ENCODE results near the gene BRICD5.

The BRICD5 gene

GRCh38 chr16:2178321-2179106 is 32.1 kb downstream of the BRICD5 start:
- no peak for DNase-seq

DNA sequence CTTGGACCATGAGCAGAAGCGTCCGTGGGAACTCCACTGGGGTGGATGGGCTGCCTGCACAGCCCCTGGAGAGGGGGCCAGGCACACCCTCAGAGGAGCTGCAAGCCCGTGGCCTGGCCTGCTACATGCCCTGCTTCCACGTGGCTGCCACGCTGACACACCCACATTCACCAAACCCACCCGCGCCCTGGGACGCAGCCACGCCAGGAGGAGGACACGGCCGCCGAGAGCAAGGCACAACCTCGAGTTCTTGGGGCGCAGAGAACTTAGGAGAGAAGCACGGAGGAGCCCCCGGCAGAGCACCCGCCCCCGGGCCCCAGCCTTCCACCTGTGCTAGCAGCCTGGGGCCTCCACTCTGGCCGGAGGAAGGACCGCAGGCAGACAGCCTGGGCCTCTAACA is 33.1 kb downstream of the BRICD5 start:
- no peak for DNase-seq

DNA sequence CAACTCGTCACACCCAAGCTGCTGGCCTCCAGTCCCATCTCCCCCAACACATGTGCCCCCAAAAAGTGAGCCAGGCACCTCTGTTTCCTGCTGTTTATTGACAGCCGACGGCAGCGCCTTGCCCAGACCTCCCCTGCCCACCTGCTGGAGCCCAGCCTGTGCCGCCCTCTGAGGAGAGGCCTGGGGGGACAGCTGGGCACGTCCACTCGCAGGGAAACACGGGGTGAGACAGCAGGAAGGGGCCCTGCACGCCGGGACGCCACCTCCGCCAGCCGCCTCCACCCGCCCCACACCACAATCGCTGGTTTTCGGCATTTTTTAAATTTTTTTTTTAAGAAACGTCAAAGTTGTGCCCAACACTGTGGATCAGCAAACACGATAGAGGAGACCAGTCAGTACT is 33.6 kb downstream of the BRICD5 start:
- no peak for DNase-seq

GRCh38 chr16:2176047-2176446 is 34.6 kb downstream of the BRICD5 start:
- DNase-seq, result no peak

- no peak for DNase-seq
Measured at GRCh38 chr16:2175454-2175853, 35.2 kb downstream of the BRICD5 start.

GRCh38 chr16:2174396-2175131 is 36.1 kb downstream of the BRICD5 start:
- no peak for DNase-seq

GRCh38 chr16:2173916-2174315 is 36.7 kb downstream of the BRICD5 start:
- DNase-seq, result no peak

GRCh38 chr16:2173366-2173765 is 37.3 kb downstream of the BRICD5 start:
- DNase-seq, result no peak

- DNase-seq, result no peak
Measured at GRCh38 chr16:2172688-2173335, 37.9 kb downstream of the BRICD5 start.

DNA sequence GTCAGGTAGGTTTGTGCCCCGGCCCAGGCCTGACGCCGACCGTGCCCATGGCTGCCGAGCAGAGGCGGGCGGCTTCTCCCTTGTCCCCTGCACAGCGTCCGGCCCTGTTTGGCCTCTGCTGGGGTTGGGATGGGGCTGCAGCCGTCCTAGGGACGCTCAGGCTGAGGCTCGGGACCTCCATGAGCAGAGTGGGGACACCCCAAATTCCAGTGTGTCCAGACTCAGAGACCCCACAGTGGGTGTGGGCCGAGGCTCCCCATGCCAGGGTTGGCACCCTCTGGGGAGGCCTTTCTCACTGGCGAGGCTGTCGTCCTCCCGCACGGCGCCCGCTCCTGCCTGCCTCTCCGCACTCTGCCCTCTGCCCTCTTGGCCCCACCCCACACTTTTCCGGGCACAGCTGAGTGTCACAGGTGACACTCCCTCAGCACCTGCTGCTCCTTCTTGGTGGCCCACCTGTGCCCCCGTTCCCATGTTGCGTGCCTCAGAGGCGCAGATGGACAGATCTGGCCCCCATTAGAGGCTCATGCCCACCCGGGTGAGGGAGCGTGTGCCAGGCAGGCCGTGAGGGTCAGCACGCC is 39.0 kb downstream of the BRICD5 start:
- DNase-seq, result no peak

DNA sequence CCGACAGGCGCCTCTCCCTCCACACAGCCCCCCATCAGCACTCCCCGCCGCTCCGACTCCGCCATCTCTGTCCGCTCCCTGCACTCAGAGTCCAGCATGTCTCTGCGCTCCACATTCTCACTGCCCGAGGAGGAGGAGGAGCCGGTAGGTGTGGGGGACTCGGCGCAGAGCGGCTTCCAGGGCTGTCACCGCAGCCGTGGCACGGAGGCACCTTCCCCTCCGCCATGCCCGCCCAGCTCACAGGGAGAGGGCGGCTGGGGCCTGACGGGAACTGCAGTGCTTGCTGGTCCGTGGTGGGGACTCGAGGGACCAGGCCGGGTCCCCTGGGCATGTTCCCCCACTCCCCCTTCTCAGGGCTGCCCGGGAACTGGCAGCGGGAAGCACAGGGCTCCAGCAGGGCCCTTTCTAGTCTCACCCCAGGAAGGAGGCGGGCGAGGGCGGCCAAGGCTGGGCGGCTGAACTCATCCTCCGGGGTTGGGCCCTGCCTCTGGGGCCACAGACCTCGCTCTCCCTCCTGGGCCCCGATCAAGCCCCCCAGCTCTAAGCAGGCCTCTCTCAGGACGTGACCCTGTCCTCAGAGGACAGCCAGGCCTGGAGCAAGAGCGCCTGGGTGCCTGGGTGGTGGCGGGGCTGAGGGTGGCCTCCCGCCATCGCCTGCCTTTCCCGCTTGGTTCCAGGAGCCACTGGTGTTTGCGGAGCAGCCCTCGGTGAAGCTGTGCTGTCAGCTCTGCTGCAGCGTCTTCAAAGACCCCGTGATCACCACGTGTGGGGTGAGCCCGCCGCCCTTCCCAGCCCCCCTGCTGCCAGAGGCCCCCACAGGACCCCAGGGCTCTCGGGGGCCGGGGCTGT is 39.9 kb downstream of the BRICD5 start:
- DNase-seq, result no peak

DNA sequence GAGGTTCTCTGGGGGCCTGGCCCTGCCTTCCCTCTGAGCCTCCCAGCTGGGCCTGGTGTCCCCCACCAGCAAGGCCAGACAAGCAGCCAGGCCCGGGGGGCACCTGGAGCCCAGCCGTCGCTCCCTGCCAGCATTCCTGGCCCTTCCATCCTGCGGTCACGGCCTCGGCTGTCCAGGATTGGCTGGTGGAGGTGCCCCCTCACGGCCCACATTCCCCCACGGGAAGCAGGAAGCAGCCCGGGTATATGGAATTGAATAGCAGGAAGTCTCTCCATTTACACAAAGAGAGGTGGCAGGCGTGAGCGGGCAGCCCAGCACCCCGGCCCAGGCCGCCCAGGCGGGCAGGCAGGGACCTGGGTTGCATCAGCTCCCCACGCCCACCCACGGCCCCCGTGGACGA is 40.6 kb downstream of the BRICD5 start:
- no peak for DNase-seq

DNA sequence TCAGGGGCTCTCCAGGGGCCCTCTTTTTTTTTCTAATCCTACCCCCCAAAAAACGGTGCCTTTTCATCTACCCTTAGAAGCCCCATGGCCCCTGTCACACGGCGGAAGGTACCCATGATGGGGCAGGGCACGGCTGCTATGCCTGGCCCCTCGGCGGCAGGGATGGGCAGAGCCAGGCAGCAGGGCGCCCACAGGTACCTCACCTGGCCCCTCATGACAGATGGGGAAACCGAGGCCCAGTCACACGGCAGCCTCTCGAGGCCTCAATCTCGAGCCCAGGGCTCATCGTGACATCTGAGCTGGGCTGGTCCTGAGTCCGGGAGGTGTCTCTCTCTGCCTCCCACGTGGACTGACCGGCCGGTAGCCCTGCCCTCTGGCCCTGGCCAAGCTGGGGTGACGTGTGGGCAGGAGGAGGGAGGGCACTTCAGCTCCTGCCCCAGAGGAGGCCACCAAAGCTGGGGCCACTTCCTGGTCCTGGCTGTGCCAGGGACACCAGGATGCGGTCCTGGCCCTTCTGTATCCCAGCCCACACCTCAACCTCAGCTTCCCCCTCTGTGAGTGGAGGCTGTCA is 43.5 kb downstream of the BRICD5 start:
- DNase-seq, result no peak

GRCh38 chr16:2166263-2167067 is 44.2 kb downstream of the BRICD5 start:
- no peak for DNase-seq

DNA sequence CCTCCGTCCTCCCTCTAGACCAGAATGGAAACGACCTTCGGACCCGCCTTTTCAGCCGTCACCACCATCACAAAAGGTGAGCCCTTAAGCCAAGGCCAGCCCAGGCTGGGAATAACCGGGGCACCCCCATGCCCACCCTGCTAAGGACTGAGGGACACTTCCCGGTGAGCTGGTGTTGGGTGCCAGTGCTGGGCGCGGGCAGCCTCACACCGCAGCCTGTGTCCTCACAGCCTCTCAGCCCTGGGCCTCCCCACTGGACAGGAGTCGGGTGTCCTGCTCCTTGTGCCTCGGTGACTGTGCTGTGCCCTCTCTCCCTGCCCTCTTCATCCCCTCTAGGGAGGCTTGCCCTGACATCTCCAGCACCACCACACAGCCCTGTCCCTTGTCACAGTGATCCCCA is 44.8 kb downstream of the BRICD5 start:
- DNase-seq, result no peak

DNA sequence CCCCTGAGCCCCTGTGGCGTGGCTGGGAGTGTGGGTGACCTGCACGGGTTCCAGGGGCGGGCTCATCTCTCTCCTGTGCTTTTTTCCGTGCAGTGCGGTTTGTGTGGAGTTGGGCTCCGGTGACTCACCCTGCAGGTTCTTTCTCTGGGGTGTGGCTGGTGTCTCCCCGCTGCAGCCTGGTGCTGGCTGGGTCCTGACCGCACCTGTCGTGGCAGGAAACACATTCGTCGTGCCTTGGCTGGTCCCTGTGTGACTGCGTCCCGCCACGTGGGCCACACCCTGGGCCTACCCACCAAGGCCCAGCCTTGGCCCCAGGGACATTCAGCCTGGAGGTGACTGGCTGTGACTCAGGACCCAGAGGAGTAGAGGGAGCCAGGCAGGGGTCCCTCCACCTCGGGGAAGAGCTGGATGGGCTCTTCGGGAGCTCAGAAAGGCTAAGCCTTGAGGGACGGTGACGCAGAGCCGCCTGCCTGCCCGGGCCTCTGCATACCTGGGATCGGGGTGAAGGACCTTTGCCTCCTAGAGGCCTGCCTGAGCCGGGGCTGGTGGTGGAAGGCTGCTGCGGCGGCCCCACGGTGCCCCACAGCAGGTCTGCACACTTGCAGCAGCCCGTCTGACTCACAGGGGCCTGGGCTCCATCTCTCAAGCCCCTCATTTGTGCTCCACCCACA is 47.3 kb downstream of the BRICD5 start:
- DNase-seq, result no peak

DNA sequence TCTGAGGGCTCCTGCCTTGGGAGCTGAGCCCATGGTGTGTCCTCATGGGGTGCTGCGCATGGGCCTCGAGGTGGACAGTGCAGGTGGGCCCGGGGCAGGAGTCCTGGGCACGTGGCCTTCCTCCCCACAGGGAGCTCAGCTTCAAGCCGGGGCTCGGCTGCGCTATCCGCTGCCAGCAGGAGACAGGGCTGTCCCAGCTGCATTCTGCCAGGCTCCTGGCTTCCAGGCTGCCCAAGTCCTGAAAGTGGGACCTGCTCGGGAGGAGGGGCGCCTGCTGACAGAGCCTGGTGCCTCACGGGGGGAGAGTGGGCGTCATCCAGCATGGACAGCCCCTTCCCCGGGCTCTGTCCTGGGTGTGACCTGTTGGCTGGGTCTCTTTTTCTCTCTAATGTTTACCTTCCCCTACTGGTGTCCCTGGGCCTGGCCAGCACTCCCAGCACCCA is 48.0 kb downstream of the BRICD5 start:
- no peak for DNase-seq

GRCh38 chr16:2161911-2162310 is 48.8 kb downstream of the BRICD5 start:
- no peak for DNase-seq

DNA sequence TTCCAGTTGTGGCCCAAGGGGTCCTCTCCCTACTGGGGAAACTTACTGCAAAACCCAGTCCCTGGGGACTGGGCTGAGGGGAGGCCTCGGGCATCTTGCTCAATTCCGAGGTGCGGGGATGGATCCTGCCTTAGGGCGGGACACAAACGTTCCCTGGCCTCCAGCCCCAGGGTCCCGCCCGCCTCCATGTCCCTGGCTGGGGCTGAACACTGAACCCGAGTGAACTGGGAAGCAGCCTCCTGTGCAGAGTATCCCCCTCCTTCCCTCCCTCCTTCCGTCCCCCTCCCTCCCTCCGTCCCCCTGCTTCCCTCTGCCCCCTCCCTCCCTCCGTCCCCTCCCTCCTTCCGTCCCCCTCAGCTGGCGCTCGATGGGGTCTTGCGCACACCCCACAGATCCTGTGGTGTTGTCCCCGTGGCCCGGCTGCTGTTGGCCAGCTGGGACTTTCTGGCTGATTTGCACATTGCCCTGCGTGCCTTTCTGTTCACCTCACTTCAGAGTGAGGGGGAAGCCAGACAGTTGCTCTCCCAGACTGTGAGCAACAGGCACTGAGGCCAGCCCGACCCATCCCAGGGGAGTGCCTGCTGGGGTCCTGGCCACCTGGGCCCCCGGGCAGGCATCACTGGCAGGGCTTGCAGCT is 49.6 kb downstream of the BRICD5 start:
- DNase-seq, result no peak
